ENCODE data around the gene COX19.

COX19 gene

GRCh38 chr7:976901-977325, 1.6 kb upstream of the COX19 start:
- Histone ChIP-seq H3K9ac (ENCODE audit: low read length) (no peak overlapping the region), H3K4me1 (ENCODE audit: control insufficient read depth, insufficient read depth, low read length) (peaks cover 2% of the 10 kb centered on the region), H3K4me3 (ENCODE audit: low read length) (peak overlapping the region; percentile 9), H3K36me3 (ENCODE audit: control insufficient read depth, insufficient read depth, low read length) (peaks cover 9% of the 10 kb centered on the region), H3K27me3 (ENCODE audit: control insufficient read depth, insufficient read depth, low read length) (no peaks in the 10 kb centered on the region), H3K27ac (ENCODE audit: low read depth, low read length) (peak overlapping the region; percentile 45)

DNA sequence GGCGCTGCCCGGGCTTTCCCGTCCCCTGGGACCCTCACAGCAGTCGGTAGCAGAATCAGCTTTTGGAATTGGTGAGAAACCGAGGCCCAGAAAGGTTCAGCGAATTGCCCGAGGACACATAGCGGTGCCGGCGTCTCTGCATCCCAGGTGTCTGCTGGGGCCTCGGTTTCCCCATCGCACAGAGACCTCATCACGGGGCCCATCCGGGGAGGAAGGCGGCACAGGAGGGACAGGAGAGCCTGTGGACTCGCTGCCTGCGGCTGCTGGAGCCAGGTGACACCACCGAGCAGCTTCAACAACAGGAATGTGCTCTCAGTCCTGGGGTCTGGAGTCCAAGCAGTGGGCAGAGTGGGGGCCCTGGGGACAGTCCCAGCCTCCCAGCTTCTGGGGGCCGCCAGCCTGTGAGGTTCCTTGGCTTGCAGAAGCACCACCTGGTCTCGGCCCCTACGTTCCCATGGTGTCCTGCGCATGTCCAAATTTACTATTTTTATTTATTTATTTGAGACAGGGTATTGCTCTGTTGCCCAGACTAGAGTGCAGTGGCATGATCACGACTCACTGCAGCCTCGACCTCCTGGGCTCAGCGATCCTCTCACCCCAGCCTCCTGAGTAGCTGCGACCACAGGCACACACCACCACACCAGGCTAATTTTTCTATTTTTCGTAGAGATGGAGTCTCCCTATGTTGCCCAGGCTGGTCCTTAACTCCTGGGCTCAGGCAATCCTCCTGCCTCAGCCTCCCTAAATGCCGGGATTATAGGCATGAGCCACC, 539 bp upstream of the COX19 start:
- Histone ChIP-seq H3K27ac (ENCODE audit: low read depth, low read length) (no peak overlapping the region), H3K4me3 (ENCODE audit: low read length) (peak overlapping the region; percentile 72), H3K4me1 (ENCODE audit: control insufficient read depth, insufficient read depth, low read length) (peaks cover 2% of the 10 kb centered on the region), H3K27me3 (ENCODE audit: control insufficient read depth, insufficient read depth, low read length) (no peaks in the 10 kb centered on the region), H3K36me3 (ENCODE audit: control insufficient read depth, insufficient read depth, low read length) (peaks cover 14% of the 10 kb centered on the region), H3K9ac (ENCODE audit: low read length) (peak overlapping the region; percentile 3)

- H3K36me3 ChIP-seq (ENCODE audit: control insufficient read depth, insufficient read depth, low read length), result peaks cover 23% of the 10 kb centered on the region
- H3K9ac ChIP-seq (ENCODE audit: low read length), result no peak overlapping the region
- peak overlapping the region; percentile 95 for H3K4me3 ChIP-seq (ENCODE audit: low read length)
- no peaks in the 10 kb centered on the region for H3K27me3 ChIP-seq (ENCODE audit: control insufficient read depth, insufficient read depth, low read length)
- H3K27ac ChIP-seq (ENCODE audit: low read depth, low read length), result no peak overlapping the region
- H3K4me1 ChIP-seq (ENCODE audit: control insufficient read depth, insufficient read depth, low read length), result peaks cover 2% of the 10 kb centered on the region
Measured at GRCh38 chr7:974172-974571, 1.2 kb downstream of the COX19 start.

DNA sequence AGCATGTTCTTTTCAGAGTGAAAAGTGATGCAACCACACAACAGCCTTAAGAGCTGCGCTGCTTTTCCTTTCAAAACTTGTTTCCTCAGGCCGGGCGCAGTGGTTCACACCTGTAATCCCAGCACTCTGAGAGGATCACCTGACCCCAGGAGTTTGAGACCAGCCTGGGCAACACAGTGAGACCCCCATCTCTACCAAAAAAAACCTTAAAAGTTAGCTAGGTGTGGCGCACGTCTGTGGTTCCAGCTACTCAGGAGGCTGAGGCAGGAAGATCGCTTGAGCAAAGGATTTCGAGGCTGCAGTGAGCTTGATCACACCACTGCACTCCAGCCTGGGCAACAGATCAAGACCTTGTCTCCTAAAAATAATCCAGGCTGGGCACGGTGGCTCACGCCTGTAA, 2.0 kb downstream of the COX19 start:
- no peak overlapping the region for H3K9ac ChIP-seq (ENCODE audit: low read length)
- H3K27ac ChIP-seq (ENCODE audit: low read depth, low read length), result no peak overlapping the region
- peaks cover 2% of the 10 kb centered on the region for H3K4me1 ChIP-seq (ENCODE audit: control insufficient read depth, insufficient read depth, low read length)
- H3K4me3 ChIP-seq (ENCODE audit: low read length), result no peak overlapping the region
- no peaks in the 10 kb centered on the region for H3K27me3 ChIP-seq (ENCODE audit: control insufficient read depth, insufficient read depth, low read length)
- H3K36me3 ChIP-seq (ENCODE audit: control insufficient read depth, insufficient read depth, low read length), result peaks cover 31% of the 10 kb centered on the region

GRCh38 chr7:972676-973309, 2.6 kb downstream of the COX19 start:
- Histone ChIP-seq H3K9ac (ENCODE audit: low read length) (no peak overlapping the region), H3K27ac (ENCODE audit: low read depth, low read length) (no peak overlapping the region), H3K4me1 (ENCODE audit: control insufficient read depth, insufficient read depth, low read length) (peaks cover 2% of the 10 kb centered on the region), H3K4me3 (ENCODE audit: low read length) (no peak overlapping the region), H3K36me3 (ENCODE audit: control insufficient read depth, insufficient read depth, low read length) (peaks cover 36% of the 10 kb centered on the region), H3K27me3 (ENCODE audit: control insufficient read depth, insufficient read depth, low read length) (no peaks in the 10 kb centered on the region)

- no peak overlapping the region for H3K4me3 ChIP-seq (ENCODE audit: low read length)
- H3K27me3 ChIP-seq (ENCODE audit: control insufficient read depth, insufficient read depth, low read length), result no peaks in the 10 kb centered on the region
- peaks cover 2% of the 10 kb centered on the region for H3K4me1 ChIP-seq (ENCODE audit: control insufficient read depth, insufficient read depth, low read length)
- H3K36me3 ChIP-seq (ENCODE audit: control insufficient read depth, insufficient read depth, low read length), result peaks cover 43% of the 10 kb centered on the region
- H3K27ac ChIP-seq (ENCODE audit: low read depth, low read length), result no peak overlapping the region
- no peak overlapping the region for H3K9ac ChIP-seq (ENCODE audit: low read length)
Measured at GRCh38 chr7:972110-972509, 3.2 kb downstream of the COX19 start.

- Histone ChIP-seq H3K27me3 (ENCODE audit: control insufficient read depth, insufficient read depth, low read length) (no peaks in the 10 kb centered on the region), H3K9ac (ENCODE audit: low read length) (no peak overlapping the region), H3K4me1 (ENCODE audit: control insufficient read depth, insufficient read depth, low read length) (no peaks in the 10 kb centered on the region), H3K27ac (ENCODE audit: low read depth, low read length) (no peak overlapping the region), H3K36me3 (ENCODE audit: control insufficient read depth, insufficient read depth, low read length) (peaks cover 46% of the 10 kb centered on the region), H3K4me3 (ENCODE audit: low read length) (no peak overlapping the region)
Measured at GRCh38 chr7:970744-971143, 4.6 kb downstream of the COX19 start.

DNA sequence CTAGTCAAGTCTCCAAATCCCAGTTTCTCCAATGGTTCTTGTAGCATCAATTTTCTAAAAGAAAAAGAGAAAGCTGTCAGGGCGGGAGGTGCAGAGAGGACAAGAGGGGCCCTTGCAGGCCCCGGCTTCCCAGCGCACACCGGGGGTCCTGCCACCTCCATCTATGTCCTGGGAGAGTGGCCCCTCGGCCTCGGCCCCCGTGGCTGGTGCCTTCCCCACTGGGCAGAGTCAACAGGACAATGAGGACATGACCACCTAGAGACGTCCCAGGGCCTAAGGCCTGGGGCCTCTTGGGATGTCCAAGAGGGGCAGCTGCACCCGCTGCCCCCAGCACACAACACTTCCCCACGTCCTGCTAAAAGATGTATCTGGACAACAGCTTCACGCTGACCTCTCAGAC, 5.9 kb downstream of the COX19 start:
- peaks cover 46% of the 10 kb centered on the region for H3K36me3 ChIP-seq (ENCODE audit: control insufficient read depth, insufficient read depth, low read length)
- peaks cover 8% of the 10 kb centered on the region for H3K4me1 ChIP-seq (ENCODE audit: control insufficient read depth, insufficient read depth, low read length)
- H3K27me3 ChIP-seq (ENCODE audit: control insufficient read depth, insufficient read depth, low read length), result no peaks in the 10 kb centered on the region
- no peak overlapping the region for H3K4me3 ChIP-seq (ENCODE audit: low read length)
- no peak overlapping the region for H3K27ac ChIP-seq (ENCODE audit: low read depth, low read length)
- no peak overlapping the region for H3K9ac ChIP-seq (ENCODE audit: low read length)

DNA sequence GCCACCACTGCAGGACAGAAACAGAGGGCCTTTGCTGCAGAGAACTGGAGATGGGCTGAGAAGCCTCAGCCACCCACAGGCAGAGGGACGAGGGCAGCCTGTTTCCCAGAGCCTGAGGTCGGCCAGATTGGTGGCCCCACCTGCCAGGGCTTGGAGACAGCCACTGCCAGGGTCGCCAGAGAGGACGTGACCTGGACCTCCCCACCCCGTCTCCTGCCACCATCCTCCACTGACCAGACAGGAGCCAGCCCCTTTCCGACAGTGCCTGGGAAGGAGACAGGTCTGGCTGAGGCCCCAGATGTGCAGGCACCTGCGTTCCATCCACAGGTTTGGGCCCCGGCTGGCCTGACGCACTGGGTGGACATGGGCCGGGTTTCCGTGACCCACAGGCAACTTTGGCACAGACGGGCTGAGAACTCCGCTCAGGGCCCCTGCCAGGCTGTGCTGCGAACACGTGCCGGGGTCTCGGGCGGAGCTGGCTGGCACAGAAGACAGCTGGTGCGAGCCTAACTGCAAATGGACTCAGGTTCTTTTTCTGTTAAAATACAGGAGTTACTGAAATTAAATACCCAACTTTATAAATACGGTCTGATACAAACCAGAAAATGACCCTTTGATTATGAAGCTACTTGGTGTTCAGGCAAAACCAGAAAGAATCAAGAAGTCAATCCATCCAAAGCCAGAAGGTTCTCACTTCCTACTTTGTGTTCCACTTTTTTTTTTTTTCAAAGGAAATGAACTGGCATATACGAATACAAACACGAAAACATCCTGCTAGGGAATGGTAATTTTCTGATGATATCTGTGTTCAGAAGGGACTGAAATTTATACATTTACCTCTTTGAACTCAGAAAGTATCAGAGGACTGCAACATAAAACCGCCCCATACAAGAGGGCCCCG, 6.9 kb downstream of the COX19 start:
- Histone ChIP-seq H3K4me1 (ENCODE audit: control insufficient read depth, insufficient read depth, low read length) (peaks cover 16% of the 10 kb centered on the region), H3K9ac (ENCODE audit: low read length) (no peak overlapping the region), H3K4me3 (ENCODE audit: low read length) (no peak overlapping the region), H3K27ac (ENCODE audit: low read depth, low read length) (no peak overlapping the region), H3K27me3 (ENCODE audit: control insufficient read depth, insufficient read depth, low read length) (no peaks in the 10 kb centered on the region), H3K36me3 (ENCODE audit: control insufficient read depth, insufficient read depth, low read length) (peaks cover 46% of the 10 kb centered on the region)

- H3K27me3 ChIP-seq (ENCODE audit: control insufficient read depth, insufficient read depth, low read length), result peaks cover 1% of the 10 kb centered on the region
- H3K36me3 ChIP-seq (ENCODE audit: control insufficient read depth, insufficient read depth, low read length), result peaks cover 43% of the 10 kb centered on the region
- H3K4me3 ChIP-seq (ENCODE audit: low read length), result no peak overlapping the region
- no peak overlapping the region for H3K9ac ChIP-seq (ENCODE audit: low read length)
- peaks cover 17% of the 10 kb centered on the region for H3K4me1 ChIP-seq (ENCODE audit: control insufficient read depth, insufficient read depth, low read length)
- H3K27ac ChIP-seq (ENCODE audit: low read depth, low read length), result no peak overlapping the region
Measured at GRCh38 chr7:967361-968082, 7.8 kb downstream of the COX19 start.

DNA sequence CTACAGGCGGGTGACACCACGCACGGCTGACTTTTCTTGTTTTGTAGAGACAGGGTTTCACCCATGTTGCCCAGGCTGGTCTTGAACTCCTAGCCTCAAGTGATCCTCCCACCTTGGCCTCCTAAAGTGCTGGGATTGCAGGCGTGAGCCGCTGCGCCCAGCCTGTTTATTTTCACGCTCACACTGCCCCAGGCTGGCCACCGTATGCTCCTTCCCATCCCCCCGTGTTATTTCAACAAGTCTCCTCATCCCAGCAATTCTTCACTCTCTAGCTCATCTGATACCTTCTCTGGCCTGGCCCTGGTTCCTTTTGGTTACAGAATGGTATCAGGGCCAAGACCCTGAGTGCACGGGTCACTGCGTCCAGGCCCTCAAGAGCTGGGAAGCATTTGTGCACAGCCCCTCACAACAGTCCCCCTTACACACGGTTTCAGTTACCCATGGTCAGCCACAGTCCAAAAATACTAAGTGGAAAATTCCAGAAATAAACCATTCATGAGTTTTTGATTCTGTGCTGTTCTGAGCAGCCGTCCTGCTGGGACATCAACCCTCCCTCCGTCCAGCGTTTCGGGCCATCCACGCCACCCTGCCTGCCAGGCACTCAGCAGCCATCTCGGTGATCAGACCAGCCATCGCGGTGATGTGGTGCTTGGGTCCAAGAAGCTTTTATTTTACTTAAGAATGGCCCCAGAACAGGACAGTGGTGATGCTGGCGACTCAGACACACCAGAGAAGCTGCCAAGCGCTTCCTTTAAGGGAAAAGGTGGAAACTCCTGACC, 8.9 kb downstream of the COX19 start:
- H3K36me3 ChIP-seq (ENCODE audit: control insufficient read depth, insufficient read depth, low read length), result peaks cover 35% of the 10 kb centered on the region
- H3K4me1 ChIP-seq (ENCODE audit: control insufficient read depth, insufficient read depth, low read length), result peaks cover 18% of the 10 kb centered on the region
- H3K4me3 ChIP-seq (ENCODE audit: low read length), result no peak overlapping the region
- H3K9ac ChIP-seq (ENCODE audit: low read length), result no peak overlapping the region
- H3K27me3 ChIP-seq (ENCODE audit: control insufficient read depth, insufficient read depth, low read length), result peaks cover 4% of the 10 kb centered on the region
- no peak overlapping the region for H3K27ac ChIP-seq (ENCODE audit: low read depth, low read length)
